ENCODE measurements around the gene NFXL1.

DNA sequence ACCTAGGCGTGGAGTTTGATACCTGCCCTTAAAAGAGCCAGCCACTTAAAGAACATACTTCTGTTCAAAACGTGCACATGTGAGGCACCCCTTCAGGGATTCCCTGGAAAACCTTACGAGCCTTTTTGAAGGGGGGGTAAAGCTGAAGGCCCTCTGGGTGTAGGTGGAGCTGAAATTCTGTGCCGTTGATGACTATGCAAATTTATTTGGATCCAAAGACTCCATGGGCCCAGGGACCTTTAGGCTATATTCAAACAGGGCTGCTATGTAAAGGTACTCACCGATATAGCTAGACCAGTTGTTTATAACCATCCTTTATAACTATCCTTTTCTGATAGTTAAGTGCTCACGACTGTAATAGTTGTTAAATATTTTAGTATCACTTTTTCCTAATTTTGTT lies 40.3 kb upstream of the NFXL1 start:
- no peak for TF ChIP-seq EZH2phosphoT487 (IDR thresholded peaks at IDR 0.05; ENCODE audit: borderline replicate concordance, low read length)
- TF ChIP-seq, protein P1, sequence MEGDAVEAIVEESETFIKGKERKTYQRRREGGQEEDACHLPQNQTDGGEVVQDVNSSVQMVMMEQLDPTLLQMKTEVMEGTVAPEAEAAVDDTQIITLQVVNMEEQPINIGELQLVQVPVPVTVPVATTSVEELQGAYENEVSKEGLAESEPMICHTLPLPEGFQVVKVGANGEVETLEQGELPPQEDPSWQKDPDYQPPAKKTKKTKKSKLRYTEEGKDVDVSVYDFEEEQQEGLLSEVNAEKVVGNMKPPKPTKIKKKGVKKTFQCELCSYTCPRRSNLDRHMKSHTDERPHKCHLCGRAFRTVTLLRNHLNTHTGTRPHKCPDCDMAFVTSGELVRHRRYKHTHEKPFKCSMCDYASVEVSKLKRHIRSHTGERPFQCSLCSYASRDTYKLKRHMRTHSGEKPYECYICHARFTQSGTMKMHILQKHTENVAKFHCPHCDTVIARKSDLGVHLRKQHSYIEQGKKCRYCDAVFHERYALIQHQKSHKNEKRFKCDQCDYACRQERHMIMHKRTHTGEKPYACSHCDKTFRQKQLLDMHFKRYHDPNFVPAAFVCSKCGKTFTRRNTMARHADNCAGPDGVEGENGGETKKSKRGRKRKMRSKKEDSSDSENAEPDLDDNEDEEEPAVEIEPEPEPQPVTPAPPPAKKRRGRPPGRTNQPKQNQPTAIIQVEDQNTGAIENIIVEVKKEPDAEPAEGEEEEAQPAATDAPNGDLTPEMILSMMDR (IDR thresholded peaks at IDR 0.05; ENCODE audit: low read depth, low read length, poor library complexity, severe bottlenecking): no peak

Data from DOHH2 (cell line).